T-helper 9 cell (primary cell): ENCODE data around the gene KATNBL1.

ENCODE experiments used
- DNase-seq: peaks from one replicate; pipeline ENCODE4 v3.0.0-alpha.2; 2020

KATNBL1 gene

DNA sequence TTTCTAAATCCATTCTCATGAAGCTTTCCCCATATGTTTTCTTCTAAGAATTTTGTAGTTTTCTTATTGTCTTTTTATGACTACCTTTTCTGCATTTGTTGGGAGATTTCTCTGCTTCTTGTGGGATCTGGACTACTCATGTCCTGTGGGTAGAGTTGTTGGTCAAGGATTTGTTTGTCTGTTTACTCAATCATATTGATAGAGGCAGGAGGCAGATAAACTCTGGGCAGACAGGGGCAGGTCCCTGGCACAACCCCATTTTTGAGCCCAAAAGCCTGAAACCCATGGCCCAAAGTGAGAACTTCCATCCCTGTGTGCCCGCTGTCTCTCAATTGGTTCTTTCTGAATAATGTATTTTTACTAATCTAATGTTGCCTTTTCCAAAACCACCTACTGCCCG is 95.7 kb downstream of the KATNBL1 start:
- DNase-seq = no peak

DNA sequence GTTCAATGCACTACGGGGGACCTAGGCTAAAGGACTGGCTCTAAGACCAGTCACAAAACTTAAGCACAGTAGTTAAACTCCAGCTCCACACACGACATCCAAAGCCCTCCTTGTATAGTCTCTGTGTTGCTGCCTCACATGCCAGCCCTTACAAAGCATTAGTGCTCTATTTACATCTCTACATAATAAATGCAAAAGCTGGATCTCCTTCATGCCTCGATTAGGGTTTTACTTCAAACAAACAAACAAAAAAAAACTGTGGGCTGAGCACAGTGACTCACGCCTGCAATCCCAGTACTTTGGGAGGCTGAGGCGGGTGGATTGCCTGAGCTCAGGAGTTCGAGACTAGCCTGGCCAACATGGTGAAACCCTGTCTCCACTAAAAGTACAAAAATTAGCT is 98.4 kb downstream of the KATNBL1 start:
- no peak for DNase-seq

DNA sequence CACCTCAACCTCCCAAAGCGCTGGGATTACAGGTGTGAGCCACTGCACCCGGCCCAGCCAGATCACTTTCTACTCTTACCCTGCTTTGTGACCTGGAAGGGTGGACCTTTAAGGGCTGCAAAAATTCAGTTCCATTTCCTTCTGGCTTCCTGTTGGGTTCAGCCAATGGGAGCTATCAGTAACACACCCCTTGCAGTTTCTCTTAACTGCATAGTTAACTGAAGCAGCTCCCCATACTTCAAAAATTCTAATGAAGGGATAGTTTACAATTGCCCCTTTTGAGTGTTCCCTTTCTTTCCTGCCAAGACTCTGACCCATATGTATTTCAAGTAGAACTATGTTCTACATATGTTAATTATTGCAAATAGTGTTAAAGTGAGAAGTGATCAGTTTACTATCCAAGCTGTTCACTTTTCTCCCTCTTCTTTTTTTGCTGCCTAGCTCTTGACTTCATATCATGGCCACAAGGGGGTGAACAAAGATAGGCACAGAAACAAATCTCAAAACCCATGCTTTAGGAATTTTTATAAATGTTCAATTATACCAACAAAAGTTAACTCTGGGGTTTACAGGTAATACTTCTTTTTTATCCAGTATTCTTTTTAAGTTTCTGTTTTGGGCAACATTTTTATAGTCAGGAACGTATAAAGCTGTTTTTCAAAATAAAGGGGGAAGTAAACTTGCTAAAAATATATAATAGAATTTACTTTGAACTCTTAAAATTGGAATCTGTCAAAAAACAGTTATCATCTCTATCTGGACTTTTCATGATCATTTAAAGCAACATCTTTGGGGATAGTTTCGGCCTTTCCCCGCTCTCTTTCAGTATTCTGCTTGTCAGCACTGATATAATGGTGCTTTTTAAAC is 99.9 kb downstream of the KATNBL1 start:
- DNase-seq = no peak

GRCh38 chr15:34107315-34107714 is 102.6 kb downstream of the KATNBL1 start:
- DNase-seq = no peak

GRCh38 chr15:34106423-34106822 is 103.5 kb downstream of the KATNBL1 start:
- no peak for DNase-seq

GRCh38 chr15:34102175-34102925 is 107.5 kb downstream of the KATNBL1 start:
- no peak for DNase-seq

- DNase-seq = peak; percentile 99
Observed at GRCh38 chr15:34101366-34102174, 108.3 kb downstream of the KATNBL1 start, which contains the start of the genes EMC7 and PGBD4. EMC7 (minus strand) TSS chr15:34101862; CDS start chr15:34101839, 23 bp downstream. PGBD4 (plus strand) TSS chr15:34102083; CDS start chr15:34102532, 449 bp downstream.

DNA sequence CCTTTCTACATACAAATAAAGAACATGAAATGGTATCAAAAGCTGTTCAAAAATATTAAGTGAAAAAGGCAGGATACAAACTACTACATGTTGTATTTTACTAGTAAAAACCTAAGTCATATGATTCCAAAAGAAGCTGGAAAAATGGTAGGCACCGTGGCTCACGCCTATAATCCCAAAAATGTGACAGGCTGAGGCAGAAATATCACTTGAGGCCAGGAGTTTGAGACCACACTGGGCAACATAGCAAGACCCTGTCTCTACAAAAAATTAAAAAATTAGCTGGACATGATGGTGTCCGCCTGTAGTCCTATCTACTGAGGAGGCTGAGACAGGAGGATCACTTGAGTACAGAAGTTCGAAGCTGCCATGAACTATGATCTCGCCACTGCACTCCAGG is 110.0 kb downstream of the KATNBL1 start:
- DNase-seq = no peak
